Mesenchymal stem cell (in vitro differentiated cells and primary cell): ENCODE data around the gene UBE2F.
"Not testable (repeated sequence)": the region's sequence is repeated elsewhere in the genome, so short reads cannot be mapped to it uniquely, and the experiment has no call there.

Source experiments
- DNase-seq: peaks from one replicate; pipeline ENCODE4 v3.0.0-alpha.2; 2013
- H2AFZ ChIP-seq: one replicate; pipeline ENCODE4 v1.6.1; 2013; ENCODE audit warnings: low read depth, mild to moderate bottlenecking, control low read depth, inconsistent platforms, low read length, moderate library complexity
- H2AK5ac ChIP-seq: 2 replicates; pipeline ENCODE4 v1.6.1; 2013; ENCODE audit warnings: low read length, moderate library complexity, mild to moderate bottlenecking, inconsistent platforms; ENCODE audit not compliant: severe bottlenecking
- H2BK120ac ChIP-seq: one replicate; pipeline ENCODE4 v1.6.1; 2013; ENCODE audit warnings: low read depth, mild to moderate bottlenecking, inconsistent platforms, low read length, moderate library complexity
- H2BK12ac ChIP-seq, 2 experiments: one replicate each; pipeline ENCODE4 v1.6.1; 2013; ENCODE audit warnings: inconsistent platforms in 2 of 2, low read length in 2 of 2, mild to moderate bottlenecking in 2 of 2, moderate library complexity in 2 of 2, control low read depth in 1 of 2
- H2BK15ac ChIP-seq: one replicate; pipeline ENCODE4 v1.6.1; 2013; ENCODE audit warnings: mild to moderate bottlenecking, low read depth, inconsistent platforms; ENCODE audit not compliant: poor library complexity, severe bottlenecking
- H2BK5ac ChIP-seq: 2 replicates; pipeline ENCODE4 v1.6.1; 2013; ENCODE audit warnings: low read depth, mild to moderate bottlenecking, low read length, control low read depth, inconsistent platforms; ENCODE audit not compliant: poor library complexity, severe bottlenecking
- H3K14ac ChIP-seq, 2 experiments: one replicate each; pipeline ENCODE4 v1.6.1; 2013; ENCODE audit warnings: inconsistent platforms in 2 of 2, low read length in 2 of 2, control low read depth in 1 of 2, mild to moderate bottlenecking in 1 of 2, moderate library complexity in 1 of 2
- H3K18ac ChIP-seq, 2 experiments: one replicate each; pipeline ENCODE4 v1.6.1; 2013; ENCODE audit warnings: inconsistent platforms in 2 of 2, low read length in 2 of 2, control low read depth in 1 of 2, low read depth in 1 of 2, mild to moderate bottlenecking in 1 of 2
- H3K23ac ChIP-seq, 2 experiments: one replicate each; pipeline ENCODE4 v1.6.1; 2013; ENCODE audit warnings: inconsistent platforms in 2 of 2, low read length in 2 of 2, mild to moderate bottlenecking in 2 of 2, moderate library complexity in 2 of 2, control low read depth in 1 of 2
- H3K27ac ChIP-seq: 2 replicates; pipeline ENCODE4 v1.5.1; 2013; ENCODE audit warnings: mild to moderate bottlenecking, moderate library complexity, low read length, control low read depth, inconsistent platforms; ENCODE audit not compliant: poor library complexity, severe bottlenecking
- H3K27me3 ChIP-seq, 2 experiments: 2 replicates each; pipeline versions ENCODE4 v1.6.1 to v1.7.0; 2013; ENCODE audit warnings: low read length in 2 of 2, mild to moderate bottlenecking in 2 of 2, moderate library complexity in 2 of 2, control low read depth in 1 of 2, inconsistent platforms in 1 of 2; ENCODE audit not compliant: control insufficient read depth in 1 of 2, insufficient read depth in 1 of 2
- H3K36me3 ChIP-seq, 2 experiments: 2 replicates each; pipeline versions ENCODE4 v1.6.1 to v1.7.0; 2013; ENCODE audit warnings: low read length in 2 of 2, control low read depth in 1 of 2, inconsistent platforms in 1 of 2, low read depth in 1 of 2, mild to moderate bottlenecking in 1 of 2; ENCODE audit not compliant: insufficient read depth in 2 of 2, control insufficient read depth in 1 of 2
- H3K4ac ChIP-seq, 2 experiments: one replicate each; pipeline ENCODE4 v1.6.1; 2013; ENCODE audit warnings: inconsistent platforms in 2 of 2, low read length in 2 of 2, mild to moderate bottlenecking in 2 of 2, moderate library complexity in 2 of 2, control low read depth in 1 of 2, low read depth in 1 of 2
- H3K4me1 ChIP-seq: 2 replicates; pipeline ENCODE4 v1.6.1; 2013; ENCODE audit warnings: low read depth, low read length, control low read depth; ENCODE audit not compliant: control insufficient read depth, insufficient read depth
- H3K4me2 ChIP-seq: 2 replicates; pipeline ENCODE4 v1.6.1; 2013; ENCODE audit warnings: low read length, mild to moderate bottlenecking, inconsistent platforms; ENCODE audit not compliant: poor library complexity, severe bottlenecking
- H3K4me3 ChIP-seq, 2 experiments: 2 replicates each; pipeline versions ENCODE4 v1.5.1 to v1.7.0; 2013; ENCODE audit warnings: low read length in 2 of 2, mild to moderate bottlenecking in 2 of 2, control low read depth in 1 of 2, low read depth in 1 of 2; ENCODE audit not compliant: insufficient read depth in 1 of 2
- H3K79me1 ChIP-seq: replicated peaks from 2 replicates; pipeline ENCODE4 v1.6.1; 2013; ENCODE audit warnings: mild to moderate bottlenecking, control low read depth, low read length, inconsistent platforms; ENCODE audit not compliant: poor library complexity, severe bottlenecking
- H3K9ac ChIP-seq: 2 replicates; pipeline ENCODE4 v1.7.0; 2013; ENCODE audit warnings: mild to moderate bottlenecking, low read length, moderate library complexity
- H3K9me3 ChIP-seq: 2 replicates; pipeline ENCODE4 v1.7.0; 2013; ENCODE audit warnings: mild to moderate bottlenecking, low read length; ENCODE audit not compliant: control insufficient read depth
- H4K8ac ChIP-seq: one replicate; pipeline ENCODE4 v1.6.1; 2013; ENCODE audit warnings: inconsistent platforms, mild to moderate bottlenecking, low read length, moderate library complexity
- H4K91ac ChIP-seq: one replicate; pipeline ENCODE4 v1.6.1; 2013; ENCODE audit warnings: mild to moderate bottlenecking, low read length, inconsistent platforms
- WGBS: methylation state at CpG from one replicate; pipeline ENCODE4 v1.1.7; 2013; ENCODE audit warnings: mixed read lengths; 5-methylcytosine and 5-hydroxymethylcytosine counted together

Gene UBE2F

DNA sequence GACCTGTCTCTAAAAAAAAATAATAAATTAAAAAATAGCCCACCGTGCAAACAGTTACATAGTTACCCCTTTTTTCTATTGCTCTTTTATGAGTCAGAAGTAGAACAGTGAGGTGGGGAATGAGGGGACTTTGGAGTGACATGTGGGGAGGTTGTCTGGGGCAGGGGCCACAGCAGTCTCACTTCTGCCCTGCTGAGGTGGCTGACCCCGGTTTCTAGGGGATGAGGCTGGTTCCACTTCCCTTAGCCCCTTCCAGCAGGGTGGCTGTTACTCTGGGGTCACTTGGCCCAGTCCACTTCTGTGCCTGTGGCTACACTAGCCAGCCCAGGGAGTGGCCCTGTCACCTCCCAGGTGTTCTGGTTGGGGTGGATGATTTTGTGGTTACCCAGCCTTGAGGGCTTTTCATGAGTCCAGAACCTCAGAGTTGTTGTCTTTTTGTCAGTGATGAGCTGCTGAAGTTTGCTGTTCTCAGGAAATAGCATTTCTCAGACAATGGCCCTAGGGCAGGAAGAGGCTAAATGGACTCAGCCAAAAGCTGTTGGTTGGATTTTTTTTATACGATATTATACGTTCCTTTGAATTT lies 66.0 kb downstream of the UBE2F start:
- Histone ChIP-seq H3K36me3 (peaks cover 42 to 81% of the 10 kb centered on the region in 2 experiments), H4K91ac (no peak overlapping the region), H3K4me3 (no peak overlapping the region), H3K79me1 (peaks cover 5% of the 10 kb centered on the region), H2BK12ac (no peak overlapping the region), H3K14ac (no peak overlapping the region), H3K4me2 (no peak overlapping the region), H3K4ac (no peak overlapping the region), H2BK5ac (no peak overlapping the region), H2BK15ac (no peak overlapping the region), H3K23ac (no peak overlapping the region), H2BK120ac (no peak overlapping the region), H3K4me1 (no peaks in the 10 kb centered on the region), H3K18ac (no peak overlapping the region), H3K9ac (no peak overlapping the region), H3K27me3 (no peaks in the 10 kb centered on the region), H2AK5ac (no peak overlapping the region), H2AFZ (no peak overlapping the region), H3K27ac (no peak overlapping the region), H4K8ac (no peak overlapping the region), H3K9me3 (no peaks in the 10 kb centered on the region)
- no peak for DNase-seq
- WGBS: 97% methylated on average over 3 of the region's 4 CpGs

DNA sequence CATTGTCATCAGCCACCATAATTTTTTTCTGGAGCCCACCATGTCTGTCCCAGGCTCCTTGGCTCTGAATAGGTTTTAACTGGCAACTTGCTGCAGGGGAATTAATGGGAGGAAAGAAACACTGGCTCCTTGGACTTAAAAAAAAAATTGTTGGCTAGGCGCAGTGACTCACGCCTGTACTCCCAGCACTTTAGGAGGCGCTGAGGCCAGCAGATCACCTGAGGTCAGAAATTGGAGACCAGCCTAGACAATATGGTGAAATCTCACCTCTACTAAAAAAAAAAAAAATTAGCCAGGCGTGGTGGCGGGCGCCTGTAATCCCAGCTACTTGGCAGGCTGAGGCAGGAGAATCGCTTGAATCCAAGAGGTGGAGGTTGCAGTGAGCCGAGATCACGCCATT lies 67.2 kb downstream of the UBE2F start:
- H2BK12ac ChIP-seq, H3K4me1 ChIP-seq, H3K79me1 ChIP-seq, H3K9me3 ChIP-seq, H3K4ac ChIP-seq, H3K27ac ChIP-seq, H3K23ac ChIP-seq, H3K14ac ChIP-seq, H4K8ac ChIP-seq, H3K4me2 ChIP-seq, H3K9ac ChIP-seq, H2BK15ac ChIP-seq, H3K18ac ChIP-seq, DNase-seq, H4K91ac ChIP-seq, H3K27me3 ChIP-seq, H2BK120ac ChIP-seq, H3K4me3 ChIP-seq, H2BK5ac ChIP-seq, H2AFZ ChIP-seq, H2AK5ac ChIP-seq: not testable (repeated sequence)
- peaks cover 49 to 84% of the 10 kb centered on the region in 2 experiments for H3K36me3 ChIP-seq
- WGBS: over 99% methylated on average over 9 of the region's 9 CpGs

DNA sequence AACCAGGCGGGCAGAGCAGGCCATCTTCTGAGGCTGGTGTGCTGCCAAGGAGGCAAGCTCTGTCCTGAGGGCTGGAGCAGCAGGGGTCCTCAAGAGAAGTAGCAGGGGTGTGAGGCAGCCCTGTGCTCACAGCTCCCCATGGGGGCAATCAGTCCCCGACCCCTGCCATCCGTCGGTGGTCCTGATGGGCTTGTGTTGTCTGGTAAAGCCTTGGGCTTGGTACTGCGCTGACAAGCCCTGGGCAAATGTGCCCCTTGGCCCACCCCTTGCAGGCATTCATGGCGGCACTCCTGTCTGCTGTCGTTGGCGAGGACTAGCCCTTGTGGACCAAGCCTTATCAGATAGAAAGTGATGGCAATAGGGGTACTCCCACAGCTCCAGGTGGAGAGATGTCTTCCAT lies 71.4 kb downstream of the UBE2F start:
- H3K4me2 ChIP-seq: no peak overlapping the region
- WGBS: 97% methylated on average over 8 of the region's 8 CpGs
- no peak overlapping the region for H2BK12ac ChIP-seq
- H3K4ac ChIP-seq: no peak overlapping the region
- no peak overlapping the region for H3K18ac ChIP-seq
- no peak overlapping the region for H3K14ac ChIP-seq
- H3K79me1 ChIP-seq: peaks cover 7% of the 10 kb centered on the region
- H2BK120ac ChIP-seq: no peak overlapping the region
- no peaks in the 10 kb centered on the region for H3K27me3 ChIP-seq
- no peak overlapping the region for H3K9ac ChIP-seq
- no peak overlapping the region for H2AK5ac ChIP-seq
- H4K91ac ChIP-seq: no peak overlapping the region
- H2BK15ac ChIP-seq: no peak overlapping the region
- no peak overlapping the region for H2BK5ac ChIP-seq
- no peak overlapping the region for H3K4me3 ChIP-seq
- peaks cover 65 to 86% of the 10 kb centered on the region in 2 experiments for H3K36me3 ChIP-seq
- H4K8ac ChIP-seq: no peak overlapping the region
- no peaks in the 10 kb centered on the region for H3K9me3 ChIP-seq
- H3K4me1 ChIP-seq: peaks cover 5% of the 10 kb centered on the region
- no peak overlapping the region for H2AFZ ChIP-seq
- H3K23ac ChIP-seq: no peak overlapping the region
- no peak for DNase-seq
- no peak overlapping the region for H3K27ac ChIP-seq

DNA sequence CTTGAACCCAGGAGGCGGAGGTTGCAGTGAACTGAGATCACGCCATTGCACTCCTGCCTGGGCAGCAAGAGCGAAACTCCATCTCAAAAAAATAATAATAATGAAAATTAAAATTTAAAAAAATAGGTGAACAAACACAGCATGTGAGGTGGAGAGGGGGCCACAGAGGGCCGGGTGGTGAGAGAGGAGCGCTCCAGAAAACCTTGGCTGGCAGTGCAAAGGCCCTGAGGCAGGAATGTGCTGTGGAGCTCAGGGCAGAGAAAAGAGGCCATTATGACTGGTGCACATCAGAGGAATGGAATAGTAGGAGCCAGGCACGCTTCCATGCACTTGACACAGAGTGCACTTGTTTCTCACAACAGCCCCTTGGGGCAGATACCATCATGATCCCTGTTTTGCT lies 72.3 kb downstream of the UBE2F start:
- Histone ChIP-seq H4K91ac (no peak overlapping the region), H3K4me1 (peaks cover 5% of the 10 kb centered on the region), H3K27me3 (no peaks in the 10 kb centered on the region), H3K4me3 (no peak overlapping the region), H2AFZ (no peak overlapping the region), H3K18ac (no peak overlapping the region), H3K9me3 (no peaks in the 10 kb centered on the region), H2BK15ac (no peak overlapping the region), H3K27ac (no peak overlapping the region), H3K36me3 (peaks cover 68 to 89% of the 10 kb centered on the region in 2 experiments), H2BK5ac (no peak overlapping the region), H3K79me1 (peaks cover 4% of the 10 kb centered on the region), H3K9ac (no peak overlapping the region), H3K4ac (no peak overlapping the region), H4K8ac (no peak overlapping the region), H3K4me2 (no peak overlapping the region), H2BK12ac (no peak overlapping the region), H2BK120ac (no peak overlapping the region), H2AK5ac (no peak overlapping the region), H3K14ac (no peak overlapping the region), H3K23ac (no peak overlapping the region)
- WGBS: over 99% methylated on average over 4 of the region's 6 CpGs
- DNase-seq: no peak
